Stimulated activated CD4-positive, alpha-beta T cell treated with anti-CD3 and anti-CD28 coated beads, Interleukin-2, amount 100 ng/mL, for 4 hours (primary cell): Measurements from ENCODE around the gene CEND1.

ENCODE experiments used
- DNase-seq: peaks from one replicate; pipeline ENCODE4 v3.0.0-alpha.2; 2020; ENCODE audit warnings: low read depth

Gene CEND1

GRCh38 chr11:827146-827896, 37.4 kb upstream of the CEND1 start:
- DNase-seq = no peak

DNA sequence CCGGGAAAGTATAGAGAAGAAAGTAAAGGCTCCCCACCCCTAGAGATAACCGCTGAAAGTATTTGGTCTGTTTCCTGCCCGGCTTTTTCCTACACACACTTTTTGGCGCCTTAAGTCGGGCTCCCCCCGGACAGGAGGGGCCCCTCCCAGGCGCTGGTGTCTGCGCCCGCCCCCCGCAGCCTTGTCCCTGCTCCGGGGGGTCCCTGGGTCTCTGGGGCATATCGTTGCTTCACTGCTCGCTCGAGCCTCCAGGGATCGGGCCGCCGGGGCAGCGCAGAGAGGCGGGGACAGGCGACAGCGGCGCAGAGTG, 36.9 kb upstream of the CEND1 start:
- DNase-seq = no peak

DNA sequence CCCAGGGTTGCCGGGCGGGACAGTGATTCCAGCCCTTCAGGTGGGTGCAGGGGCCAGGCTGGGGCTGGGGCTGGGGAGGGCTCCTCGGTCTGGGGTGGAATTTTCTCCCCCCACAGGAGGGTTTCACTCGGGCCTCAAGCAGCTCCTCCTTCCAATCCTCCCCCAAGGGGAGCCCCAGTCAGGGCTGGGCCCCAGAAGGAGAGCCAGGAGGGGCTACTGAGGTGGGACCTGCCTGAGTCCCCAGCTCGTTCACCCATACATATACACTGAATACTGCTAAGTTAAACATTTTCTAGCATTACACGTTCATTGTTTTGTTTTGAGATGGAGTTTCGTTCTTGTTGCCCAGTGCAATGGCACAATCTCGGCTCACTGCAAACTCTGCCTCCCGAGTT, 36.3 kb upstream of the CEND1 start:
- no peak for DNase-seq

DNA sequence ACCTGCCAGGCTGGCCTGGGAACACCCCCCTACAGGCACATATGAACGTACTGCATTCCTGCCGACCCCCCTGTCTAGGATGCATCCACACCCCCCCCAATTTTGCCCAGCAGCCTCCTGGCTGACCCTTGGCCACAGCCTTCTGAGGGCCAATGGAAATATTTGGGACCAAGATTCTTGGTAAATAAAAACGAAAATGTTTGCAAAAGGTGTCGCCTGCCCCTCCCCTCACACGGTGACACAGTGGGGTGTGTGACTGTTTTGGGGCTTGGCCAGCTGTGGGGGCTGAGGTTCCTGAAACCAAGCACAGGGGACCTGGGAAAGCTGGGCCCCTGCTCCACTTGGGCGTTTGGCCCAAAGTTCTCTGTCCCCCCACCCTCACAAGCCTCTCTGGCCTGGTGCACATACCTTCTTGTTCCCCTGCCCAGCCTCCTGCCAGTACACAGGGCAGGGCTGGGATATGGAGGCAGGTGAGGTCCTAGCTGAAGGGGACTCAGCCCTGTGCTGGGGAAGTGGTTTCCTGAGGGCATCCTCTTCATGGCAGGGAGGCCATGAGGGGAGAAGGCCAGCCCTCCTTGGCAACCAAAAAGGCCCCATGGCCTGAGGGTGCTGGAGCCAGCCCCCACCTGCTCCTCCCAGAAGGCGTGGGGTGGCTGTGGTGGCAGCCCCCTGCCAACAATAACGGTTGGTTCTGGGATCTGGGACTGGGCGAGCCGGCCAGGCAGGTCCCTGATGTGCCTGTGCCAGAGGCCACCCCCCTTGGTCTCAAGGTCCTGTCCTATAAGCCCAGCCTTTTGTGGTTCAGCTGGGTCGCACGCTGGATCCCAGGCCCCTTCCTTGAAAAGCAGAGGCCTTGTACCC, 35.7 kb upstream of the CEND1 start:
- DNase-seq = no peak

GRCh38 chr11:824942-825341, 35.1 kb upstream of the CEND1 start:
- no peak for DNase-seq

DNA sequence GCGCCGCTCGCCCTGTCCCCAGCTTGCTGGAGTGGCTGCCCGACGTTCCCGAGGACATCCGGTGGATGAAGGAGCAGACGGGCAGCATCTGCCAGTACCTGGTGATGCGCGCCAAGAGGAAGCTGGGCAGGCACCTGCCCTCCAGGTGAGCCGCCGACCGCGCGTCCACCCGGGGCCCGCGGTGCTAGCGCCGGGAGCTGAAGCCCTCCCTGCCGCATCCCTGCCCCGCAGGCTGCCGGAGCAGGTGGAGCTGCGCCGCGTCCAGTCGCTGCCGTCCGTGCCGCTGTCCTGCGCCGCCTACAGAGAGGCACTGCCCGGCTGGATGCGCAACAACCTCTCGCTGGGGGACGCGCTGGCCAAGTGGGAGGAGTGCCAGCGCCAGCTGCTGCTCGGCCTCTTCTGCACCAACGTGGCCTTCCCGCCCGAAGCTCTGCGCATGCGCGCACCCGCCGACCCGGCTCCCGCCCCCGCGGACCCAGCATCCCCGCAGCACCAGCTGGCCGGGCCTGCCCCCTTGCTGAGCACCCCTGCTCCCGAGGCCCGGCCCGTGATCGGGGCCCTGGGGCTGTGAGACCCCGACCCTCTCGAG, 34.5 kb upstream of the CEND1 start:
- DNase-seq = no peak

DNA sequence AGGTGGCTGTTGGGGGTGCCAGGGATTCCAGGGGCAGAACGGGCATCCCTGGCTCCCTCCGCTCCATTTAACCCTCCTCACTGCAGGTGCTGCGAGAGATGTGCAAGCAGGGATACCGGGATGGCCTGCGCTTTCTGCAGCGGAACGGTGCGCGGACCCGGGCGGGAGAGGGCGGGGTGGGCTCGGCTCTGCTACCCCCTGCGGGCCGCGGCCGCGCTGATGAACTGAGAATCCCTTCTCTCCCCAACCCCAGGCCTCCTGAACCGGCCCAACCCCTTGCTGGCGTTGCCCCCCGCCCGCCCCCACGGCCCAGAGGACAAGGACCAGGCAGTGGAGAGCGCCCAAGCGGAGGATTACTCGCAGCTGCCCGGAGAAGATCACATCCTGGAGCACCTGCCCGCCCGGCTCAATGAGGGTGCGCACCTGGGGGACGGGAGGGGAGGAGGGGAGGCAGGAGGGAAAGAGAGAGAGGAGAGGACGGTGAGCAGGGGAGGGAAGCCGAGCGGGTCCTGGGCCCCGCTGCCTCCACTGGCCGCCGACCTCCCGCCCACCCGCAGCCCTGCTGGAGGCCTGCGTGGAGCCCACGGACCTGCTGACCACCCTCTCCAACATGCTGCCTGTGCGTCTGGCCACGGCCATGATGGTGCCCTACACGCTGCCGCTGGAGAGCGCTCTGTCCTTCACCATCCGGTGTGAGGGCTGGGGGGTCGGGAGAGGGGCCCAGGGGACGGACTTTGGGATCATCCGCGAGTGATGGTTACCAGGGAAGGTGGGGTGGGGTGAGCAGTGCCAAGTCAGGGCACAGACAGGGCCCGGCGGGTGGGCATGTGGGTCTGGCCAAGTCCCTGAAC, 33.8 kb upstream of the CEND1 start:
- DNase-seq = no peak

- DNase-seq = no peak
Observed at GRCh38 chr11:821512-822371, 31.9 kb upstream of the CEND1 start.

DNA sequence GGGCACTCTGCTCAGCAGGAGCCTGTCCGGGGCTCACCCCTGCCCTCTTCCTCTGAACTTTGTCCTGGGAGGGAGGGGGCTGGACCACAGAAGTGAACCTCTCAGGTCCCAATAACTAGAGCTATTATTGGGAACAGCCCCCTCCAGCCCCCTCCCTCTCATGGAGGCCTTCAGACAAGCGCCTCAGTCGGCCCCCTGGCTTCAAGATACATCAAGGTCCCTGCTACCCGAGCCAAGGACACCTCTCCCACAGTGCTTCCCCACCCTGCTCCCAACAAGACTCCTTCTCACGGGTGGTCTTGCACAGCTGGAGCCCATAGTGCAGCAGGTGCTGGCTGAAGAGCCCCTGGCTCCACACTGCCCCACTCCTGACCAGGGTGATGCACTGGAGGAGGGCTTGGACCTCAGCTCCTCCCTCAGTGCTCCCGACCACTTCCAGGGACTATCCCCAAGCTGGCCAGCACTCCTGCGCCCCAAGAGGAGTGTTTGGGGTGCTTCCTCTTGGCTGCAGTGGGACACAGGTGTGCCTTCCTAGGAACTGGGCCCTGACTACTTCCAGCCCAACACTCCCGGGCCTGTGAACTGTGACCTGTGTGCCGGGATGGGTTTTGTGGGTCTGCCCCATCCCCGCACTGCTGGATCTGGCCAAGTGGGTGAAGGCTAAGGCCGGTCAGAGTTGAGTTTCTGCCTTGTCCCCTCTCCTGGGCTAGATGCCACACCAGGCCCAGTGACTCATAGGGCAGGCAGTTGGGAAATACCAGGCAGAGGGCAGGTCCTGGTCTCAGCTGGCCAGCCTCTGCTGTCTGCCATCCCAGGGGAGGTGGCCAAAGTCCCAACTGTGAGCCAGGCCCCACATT, 31.0 kb upstream of the CEND1 start:
- DNase-seq = no peak

DNA sequence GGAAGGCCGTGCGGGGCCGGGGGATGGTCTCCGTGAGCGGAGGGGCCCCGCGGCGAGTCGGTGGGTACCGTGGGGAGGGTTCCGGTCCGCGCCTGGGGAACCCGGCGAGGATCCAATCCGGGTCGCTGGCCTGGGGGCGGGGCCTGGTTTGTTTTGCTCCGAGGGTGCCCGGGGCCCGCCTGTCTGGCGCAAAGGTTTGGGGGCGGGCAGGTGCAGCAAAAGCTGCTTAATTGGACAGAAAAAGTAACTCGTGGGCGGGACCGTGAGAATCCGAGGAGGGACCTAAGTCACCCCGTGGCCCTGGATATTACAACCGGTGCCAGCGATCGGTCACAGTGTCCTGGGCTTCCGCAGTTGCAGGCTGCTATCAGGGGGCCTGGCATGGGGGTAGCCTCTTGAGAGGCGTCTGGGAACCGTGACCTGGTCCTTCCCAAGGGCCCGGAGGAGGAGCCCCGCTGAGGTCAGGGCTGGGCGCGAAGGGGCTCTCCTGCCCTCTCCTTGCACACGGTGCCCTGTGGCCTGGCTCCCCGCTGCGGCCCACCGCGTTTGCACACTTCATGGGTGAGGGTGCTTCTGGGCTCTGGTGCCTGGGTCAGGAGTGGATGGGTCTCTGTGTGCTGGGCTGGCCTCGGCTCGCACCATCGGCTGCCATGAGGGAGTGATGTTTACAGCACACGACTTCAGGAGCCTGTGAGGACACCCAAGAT, 30.2 kb upstream of the CEND1 start:
- peak; percentile 84 for DNase-seq

DNA sequence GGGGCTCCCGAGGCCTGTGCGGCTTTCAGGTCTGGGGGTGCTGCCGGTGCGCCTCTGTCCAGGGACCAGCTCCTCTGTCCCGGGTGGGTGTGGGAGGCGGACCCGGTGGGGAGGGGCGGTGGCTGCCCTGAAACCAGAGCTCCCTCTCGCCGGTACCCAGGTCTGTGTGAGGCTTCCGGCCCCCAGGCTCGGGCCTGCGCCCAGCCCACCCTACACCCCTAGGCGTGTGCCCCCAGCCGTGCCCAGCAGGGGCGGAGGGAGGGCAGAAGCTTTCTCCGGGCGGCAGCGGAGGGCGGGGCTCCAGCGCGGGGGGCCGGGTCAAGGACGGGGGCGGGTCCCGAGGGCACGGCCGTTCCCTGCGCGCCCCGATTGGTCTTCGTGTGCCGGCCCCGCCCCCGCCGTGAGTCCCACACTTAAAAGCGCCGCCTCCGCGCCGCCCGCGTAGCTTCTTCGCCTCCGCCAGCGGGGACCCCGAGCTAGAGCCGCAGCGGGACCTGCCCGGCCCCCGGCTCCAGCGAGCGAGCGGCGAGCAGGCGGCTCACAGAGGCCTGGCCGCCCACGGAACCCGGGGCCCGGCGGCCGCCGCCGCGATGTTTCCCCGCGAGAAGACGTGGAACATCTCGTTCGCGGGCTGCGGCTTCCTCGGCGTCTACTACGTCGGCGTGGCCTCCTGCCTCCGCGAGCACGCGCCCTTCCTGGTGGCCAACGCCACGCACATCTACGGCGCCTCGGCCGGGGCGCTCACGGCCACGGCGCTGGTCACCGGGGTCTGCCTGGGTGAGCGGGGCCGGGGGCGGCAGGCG, 29.4 kb upstream of the CEND1 start:
- peak; percentile 90 for DNase-seq

- no peak for DNase-seq
Observed at GRCh38 chr11:818396-819128, 28.7 kb upstream of the CEND1 start, which contains the start of gene PNPLA2. PNPLA2 (plus strand) TSS chr11:818914; CDS start chr11:819719, 805 bp downstream.

DNA sequence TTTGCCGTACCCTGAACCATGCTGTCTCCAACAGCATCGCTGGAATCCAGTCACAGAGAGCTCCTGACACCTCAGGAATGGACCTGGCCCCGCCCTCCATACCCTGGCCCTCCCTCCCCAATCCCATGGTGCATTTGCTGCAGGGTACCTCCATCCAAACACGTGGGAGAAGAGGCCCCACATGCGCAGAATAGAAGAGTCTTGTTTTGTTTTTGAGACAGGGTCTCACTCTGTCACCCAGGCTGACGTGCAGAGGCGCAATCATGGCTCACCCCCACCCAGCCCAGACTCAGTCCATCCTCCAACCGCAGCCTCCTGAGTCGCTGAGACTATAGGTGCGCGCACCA, 26.5 kb upstream of the CEND1 start:
- no peak for DNase-seq

- no peak for DNase-seq
Observed at GRCh38 chr11:815675-816432, 26.0 kb upstream of the CEND1 start.

DNA sequence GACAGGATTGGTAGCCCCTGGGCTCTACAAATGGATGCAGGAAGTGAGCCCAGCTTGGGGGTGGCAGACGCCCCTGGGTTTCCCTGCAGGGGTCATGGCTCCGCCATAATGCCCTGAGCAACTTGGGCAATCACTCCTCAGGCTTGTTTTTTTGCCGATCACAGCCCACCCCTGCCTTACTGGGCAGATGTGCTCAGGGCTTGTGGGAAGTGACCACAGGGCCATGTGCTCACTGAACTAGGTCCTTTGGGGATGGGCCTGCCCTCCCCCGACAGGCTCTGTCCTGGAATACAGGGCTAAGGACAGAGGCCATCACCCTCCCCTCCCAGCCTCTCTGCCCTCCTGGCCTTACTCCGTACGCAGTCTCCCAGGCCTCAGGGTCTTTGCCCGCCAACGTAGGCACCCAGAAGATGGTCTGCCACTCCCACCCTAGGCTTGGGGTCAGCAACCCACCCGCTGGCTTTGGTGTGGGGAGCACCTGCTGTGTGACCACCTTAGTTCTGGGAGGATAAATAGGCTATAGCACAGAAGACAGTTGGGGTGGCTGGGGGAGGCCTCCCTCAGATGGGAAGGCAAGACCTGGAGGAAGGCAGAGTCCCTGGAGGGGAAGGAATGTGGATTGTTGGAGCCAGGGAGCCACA, 23.7 kb upstream of the CEND1 start:
- DNase-seq = no peak

DNA sequence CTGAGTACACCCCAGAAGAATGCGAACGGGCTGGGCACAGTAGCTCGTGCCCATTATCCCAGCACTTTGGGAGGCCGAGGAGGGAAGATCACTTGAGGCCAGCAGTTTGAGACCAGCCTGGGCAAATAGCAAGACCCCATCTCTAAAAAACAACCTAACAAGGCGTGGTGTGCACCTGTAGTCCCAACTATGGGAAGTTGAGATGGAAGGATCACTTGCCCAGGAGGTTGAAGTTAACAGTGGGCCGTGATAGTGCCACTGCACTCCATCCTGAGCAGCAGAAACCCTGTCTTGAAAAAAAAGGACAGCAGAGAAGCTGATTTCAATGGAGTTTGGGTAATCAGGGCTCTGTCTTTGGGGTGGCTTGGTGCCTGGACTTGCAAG, 23.2 kb upstream of the CEND1 start:
- no peak for DNase-seq

GRCh38 chr11:812390-812789, 22.5 kb upstream of the CEND1 start:
- DNase-seq = no peak
